ENCODE results near the gene ZFAND2A.

DNA sequence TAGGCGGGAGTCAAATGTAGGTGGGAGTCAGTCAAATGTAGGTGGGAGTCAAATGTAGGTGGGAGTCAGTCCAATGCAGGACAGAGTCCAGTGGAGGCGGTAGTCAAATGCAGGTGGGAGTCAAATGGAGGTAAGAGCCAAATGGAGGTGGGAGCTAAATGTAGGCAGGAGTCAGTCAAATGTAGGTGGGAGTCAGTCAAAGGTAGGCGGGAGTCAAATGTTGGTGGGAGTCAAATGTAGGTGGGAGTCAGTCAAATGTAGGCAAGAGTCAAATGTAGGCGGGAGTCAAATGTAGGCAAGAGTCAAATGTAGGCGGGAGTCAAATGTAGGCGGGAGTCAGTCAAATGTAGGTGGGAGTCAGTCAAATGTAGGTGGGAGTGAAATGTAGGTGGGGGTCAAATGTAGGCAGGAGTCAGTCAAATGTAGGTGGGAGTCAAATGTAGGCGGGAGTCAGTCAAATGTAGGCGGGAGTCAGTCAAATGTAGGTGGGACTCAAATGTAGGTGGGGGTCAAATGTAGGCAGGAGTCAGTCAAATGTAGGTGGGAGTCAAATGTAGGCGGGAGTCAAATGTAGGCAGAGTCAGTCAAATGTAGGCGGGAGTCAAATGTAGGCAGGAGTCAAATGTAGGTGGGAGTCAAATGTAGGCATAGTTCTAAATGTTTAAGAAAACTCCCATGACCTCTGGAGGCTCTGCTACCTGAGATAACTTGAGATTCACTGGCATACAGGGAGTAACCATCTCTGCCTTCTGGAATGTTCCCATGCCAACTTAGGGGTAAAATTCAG lies 30.2 kb upstream of the ZFAND2A start:
- TF ChIP-seq POLR2A (IDR thresholded peaks at IDR 0.05): no peak
- TF ChIP-seq, protein P1, sequence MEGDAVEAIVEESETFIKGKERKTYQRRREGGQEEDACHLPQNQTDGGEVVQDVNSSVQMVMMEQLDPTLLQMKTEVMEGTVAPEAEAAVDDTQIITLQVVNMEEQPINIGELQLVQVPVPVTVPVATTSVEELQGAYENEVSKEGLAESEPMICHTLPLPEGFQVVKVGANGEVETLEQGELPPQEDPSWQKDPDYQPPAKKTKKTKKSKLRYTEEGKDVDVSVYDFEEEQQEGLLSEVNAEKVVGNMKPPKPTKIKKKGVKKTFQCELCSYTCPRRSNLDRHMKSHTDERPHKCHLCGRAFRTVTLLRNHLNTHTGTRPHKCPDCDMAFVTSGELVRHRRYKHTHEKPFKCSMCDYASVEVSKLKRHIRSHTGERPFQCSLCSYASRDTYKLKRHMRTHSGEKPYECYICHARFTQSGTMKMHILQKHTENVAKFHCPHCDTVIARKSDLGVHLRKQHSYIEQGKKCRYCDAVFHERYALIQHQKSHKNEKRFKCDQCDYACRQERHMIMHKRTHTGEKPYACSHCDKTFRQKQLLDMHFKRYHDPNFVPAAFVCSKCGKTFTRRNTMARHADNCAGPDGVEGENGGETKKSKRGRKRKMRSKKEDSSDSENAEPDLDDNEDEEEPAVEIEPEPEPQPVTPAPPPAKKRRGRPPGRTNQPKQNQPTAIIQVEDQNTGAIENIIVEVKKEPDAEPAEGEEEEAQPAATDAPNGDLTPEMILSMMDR (IDR thresholded peaks at IDR 0.05): no peak

Data from right lobe of liver (tissue), 4 donors.